ENCODE measurements around the gene PDZD2.

PDZD2 gene

DNA sequence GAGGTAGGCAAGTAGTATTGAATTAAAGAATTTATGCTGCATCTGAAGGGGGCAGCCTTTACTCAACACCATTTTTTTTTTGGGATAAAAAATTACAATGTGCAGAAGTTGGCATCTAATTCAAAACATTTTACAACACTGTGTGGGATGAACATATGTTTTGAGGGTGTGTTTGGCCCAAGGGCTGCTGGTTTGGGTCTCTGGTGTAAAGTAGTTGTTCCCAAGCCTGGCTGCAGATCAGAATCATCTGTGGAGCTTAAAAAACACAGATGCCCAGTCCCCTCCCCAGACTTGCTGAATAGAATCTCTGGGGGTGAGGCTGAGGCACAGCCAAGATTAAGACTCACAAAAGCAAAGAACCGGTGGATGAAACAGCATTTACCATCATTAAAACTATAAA is 33.0 kb upstream of the PDZD2 start:
- TF ChIP-seq, protein P1, sequence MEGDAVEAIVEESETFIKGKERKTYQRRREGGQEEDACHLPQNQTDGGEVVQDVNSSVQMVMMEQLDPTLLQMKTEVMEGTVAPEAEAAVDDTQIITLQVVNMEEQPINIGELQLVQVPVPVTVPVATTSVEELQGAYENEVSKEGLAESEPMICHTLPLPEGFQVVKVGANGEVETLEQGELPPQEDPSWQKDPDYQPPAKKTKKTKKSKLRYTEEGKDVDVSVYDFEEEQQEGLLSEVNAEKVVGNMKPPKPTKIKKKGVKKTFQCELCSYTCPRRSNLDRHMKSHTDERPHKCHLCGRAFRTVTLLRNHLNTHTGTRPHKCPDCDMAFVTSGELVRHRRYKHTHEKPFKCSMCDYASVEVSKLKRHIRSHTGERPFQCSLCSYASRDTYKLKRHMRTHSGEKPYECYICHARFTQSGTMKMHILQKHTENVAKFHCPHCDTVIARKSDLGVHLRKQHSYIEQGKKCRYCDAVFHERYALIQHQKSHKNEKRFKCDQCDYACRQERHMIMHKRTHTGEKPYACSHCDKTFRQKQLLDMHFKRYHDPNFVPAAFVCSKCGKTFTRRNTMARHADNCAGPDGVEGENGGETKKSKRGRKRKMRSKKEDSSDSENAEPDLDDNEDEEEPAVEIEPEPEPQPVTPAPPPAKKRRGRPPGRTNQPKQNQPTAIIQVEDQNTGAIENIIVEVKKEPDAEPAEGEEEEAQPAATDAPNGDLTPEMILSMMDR (IDR thresholded peaks at IDR 0.05), result no peak
- no peak for TF ChIP-seq ZFX (IDR thresholded peaks at IDR 0.05; ENCODE audit: borderline replicate concordance)
- H3K27ac ChIP-seq, result no peak overlapping the region

DNA sequence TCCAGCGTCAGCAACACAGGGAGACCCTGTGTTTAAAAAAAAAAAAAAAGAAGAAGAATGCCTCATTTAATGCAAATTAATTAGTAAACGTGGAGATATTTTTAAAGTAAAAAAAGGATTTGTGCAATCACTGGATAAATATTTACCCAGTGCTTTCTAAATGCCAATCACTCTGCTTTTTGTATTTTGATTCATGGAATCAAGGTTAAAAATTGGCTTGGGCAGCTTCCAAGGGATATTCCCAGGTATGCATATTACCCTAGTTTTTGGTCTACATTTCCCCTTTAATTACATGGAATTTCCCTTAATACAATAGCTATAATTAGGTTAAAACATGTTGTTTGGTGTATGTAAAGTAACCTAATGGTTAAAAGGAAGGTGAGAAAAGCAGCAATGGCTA is 31.4 kb upstream of the PDZD2 start:
- H3K27ac ChIP-seq, result no peak overlapping the region
- no peak for TF ChIP-seq ZFX (IDR thresholded peaks at IDR 0.05; ENCODE audit: borderline replicate concordance)
- TF ChIP-seq, protein P1 (IDR thresholded peaks at IDR 0.05), result no peak

DNA sequence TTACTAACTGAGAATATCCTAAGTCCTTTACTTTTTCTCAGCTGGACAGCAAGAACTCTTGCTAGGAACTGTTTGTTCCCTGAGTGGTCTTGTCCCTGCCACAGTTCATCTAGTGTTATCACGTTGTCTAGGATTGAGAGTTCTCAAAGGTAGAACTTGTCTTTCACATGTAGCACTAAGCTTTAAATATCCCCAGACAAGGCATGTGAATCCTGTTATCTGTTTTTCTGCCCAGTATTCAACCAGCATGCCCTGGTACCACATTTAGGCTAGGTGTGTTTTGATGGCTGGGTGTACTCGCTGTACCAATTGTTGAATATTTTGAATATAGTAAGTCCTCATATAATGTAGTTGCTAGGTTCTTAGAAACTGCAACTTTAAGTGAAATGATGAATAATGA is 27.9 kb upstream of the PDZD2 start:
- TF ChIP-seq, protein P1 (IDR thresholded peaks at IDR 0.05), result no peak
- no peak for TF ChIP-seq ZFX (IDR thresholded peaks at IDR 0.05; ENCODE audit: borderline replicate concordance)

DNA sequence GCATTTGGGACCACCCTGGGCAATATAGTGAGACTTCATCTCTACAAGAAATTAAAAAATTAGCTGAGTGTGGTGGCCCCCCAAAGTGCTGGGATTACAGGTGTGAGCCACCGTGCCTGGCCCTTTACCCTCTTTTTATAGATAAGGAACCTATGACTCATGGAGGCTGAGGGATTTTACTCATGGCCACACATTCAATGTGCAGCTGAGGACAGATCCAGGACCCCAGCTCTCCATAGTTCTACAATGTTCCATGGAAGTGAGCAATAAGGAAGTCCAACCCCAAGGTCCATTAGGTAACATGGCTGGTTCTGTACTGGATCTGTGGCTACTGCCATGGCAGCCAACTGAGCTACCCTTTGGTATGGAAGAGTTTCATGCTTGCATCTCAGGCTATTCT is 25.3 kb upstream of the PDZD2 start:
- no peak for TF ChIP-seq ZFX (IDR thresholded peaks at IDR 0.05; ENCODE audit: borderline replicate concordance)
- TF ChIP-seq, protein P1 (IDR thresholded peaks at IDR 0.05), result no peak
- no peak overlapping the region for H3K27ac ChIP-seq

More for the DNA sequence above, 27.9 kb upstream of the PDZD2 start:
- no peak overlapping the region for H3K27ac ChIP-seq

DNA sequence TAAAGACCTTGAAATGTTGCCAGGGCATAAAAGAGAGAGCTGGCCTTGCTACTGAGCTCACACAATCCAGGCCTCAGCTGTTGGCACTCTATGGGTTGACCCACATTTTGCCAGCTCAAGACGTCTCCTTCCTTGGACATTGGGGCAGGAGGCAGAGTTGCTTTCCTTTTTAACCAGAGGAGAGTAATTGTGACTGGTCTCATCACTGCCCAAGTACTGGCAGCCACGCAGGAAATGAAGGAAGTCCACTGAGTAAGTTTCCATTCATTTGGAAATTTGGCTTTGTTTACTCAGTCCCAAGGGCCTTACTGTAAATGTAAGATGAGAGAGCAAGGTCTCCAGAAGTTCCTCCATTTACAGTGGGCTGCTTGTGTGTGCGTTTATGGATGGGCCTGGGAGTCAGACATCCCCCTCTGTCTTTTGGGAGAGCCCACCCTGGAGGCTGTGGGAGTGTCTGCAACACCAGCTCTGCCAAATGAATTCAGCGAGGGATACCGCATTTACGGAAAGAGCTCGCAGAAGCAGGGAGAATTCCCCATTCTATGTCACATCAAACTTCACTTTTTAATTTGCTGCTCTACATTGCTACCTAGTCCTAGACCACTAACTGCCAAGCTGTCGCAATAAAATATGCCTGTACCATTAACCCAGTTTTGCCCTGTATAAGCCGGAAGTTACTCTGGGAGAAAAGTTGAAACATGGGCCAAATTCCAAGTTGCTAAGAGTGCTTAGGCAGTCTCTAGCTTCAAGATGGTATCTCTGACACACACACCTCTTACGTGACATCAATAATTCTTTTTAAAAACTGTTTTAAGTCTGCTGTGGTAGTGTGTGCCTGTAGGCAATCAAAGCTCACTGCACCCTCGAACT is 24.5 kb upstream of the PDZD2 start:
- H3K27ac ChIP-seq, result no peak overlapping the region
- TF ChIP-seq, protein P1 (IDR thresholded peaks at IDR 0.05), result no peak
- no peak for TF ChIP-seq ZFX (IDR thresholded peaks at IDR 0.05; ENCODE audit: borderline replicate concordance)

DNA sequence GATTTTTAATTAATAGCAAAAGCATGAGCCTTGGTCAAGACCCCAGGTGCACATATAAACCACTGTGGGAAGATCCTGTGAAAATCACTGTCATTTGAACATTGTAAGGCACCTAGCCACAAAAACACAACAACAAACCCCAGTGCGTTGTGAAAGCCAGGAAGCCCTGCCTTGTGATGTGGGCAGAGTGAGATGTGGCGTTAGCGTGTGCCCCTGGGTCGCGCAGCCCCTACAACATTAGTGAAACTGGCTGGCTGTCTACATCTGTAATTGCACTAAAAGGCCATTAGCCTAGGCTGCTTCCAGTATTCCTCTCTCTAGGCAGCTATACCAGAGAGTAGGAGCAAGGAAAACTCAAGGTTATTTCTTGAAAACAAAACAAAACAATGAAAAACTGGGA is 21.1 kb upstream of the PDZD2 start:
- H3K27ac ChIP-seq, result no peak overlapping the region

DNA sequence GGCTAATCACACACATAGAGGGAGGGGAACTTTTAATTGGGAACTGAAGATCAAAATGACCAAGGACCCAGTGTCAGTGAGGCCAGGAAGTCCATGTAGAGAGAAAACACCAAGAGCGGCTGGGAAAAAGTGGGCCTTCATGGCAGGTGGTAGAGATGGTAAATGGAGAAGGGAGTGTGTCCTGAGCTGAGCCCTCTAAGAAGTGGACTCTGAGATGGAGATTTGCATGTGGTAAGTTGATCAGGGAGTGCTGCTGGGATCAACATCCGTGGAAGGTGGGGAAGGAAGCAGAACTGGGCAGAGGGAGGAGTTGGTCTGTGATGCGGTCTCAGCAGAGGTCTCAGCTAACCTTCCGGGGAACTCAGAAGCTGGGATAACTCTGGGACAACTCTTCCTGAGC is 18.9 kb upstream of the PDZD2 start:
- TF ChIP-seq, protein P1 (IDR thresholded peaks at IDR 0.05), result no peak
- TF ChIP-seq ZFX (IDR thresholded peaks at IDR 0.05; ENCODE audit: borderline replicate concordance), result no peak
- H3K27ac ChIP-seq, result no peak overlapping the region

More for the DNA sequence above, 21.1 kb upstream of the PDZD2 start:
- TF ChIP-seq, protein P1 (IDR thresholded peaks at IDR 0.05), result no peak
- no peak for TF ChIP-seq ZFX (IDR thresholded peaks at IDR 0.05; ENCODE audit: borderline replicate concordance)

All from 22Rv1 (cell line).